ENCODE data around the gene PLEKHA6. TPM values are rescaled to one million over a fixed set of nuclear protein-coding genes. Genes with fewer than 3 reads are reported as not detected.

The PLEKHA6 gene
- polyA plus RNA-seq, 3 donors = 0.08 TPM; not detected in 1

- no peaks in the 10 kb centered on the region for H3K4me1 ChIP-seq (ENCODE audit: control insufficient read depth in 1 of 2, insufficient read depth in 2 of 2, low read length in 2 of 2)
- H3K27ac Mint-ChIP-seq = no peak overlapping the region
These were observed 15.9 kb downstream of the PLEKHA6 start for GRCh38 chr1:204343802-204344201.

GRCh38 chr1:204343247-204343646, 16.5 kb downstream of the PLEKHA6 start:
- Histone ChIP-seq H3K27ac (ENCODE audit: low read depth in 1 of 2, low read length in 2 of 2) (no peak overlapping the region), H3K4me3 (replicated peaks in 1 of 3; ENCODE audit: low read depth in 2 of 3, low read length in 3 of 3) (no peak overlapping the region), H2AFZ (ENCODE audit: insufficient read depth, low read depth, low read length, poor library complexity, severe bottlenecking) (no peak overlapping the region), H3K9me3 (replicated peaks in 1 of 2; ENCODE audit: control insufficient read depth in 1 of 2, insufficient read depth in 1 of 2, low read length in 2 of 2) (no peaks in the 10 kb centered on the region), H4K20me1 (ENCODE audit: insufficient read depth, low read length) (no peaks in the 10 kb centered on the region), H3K27me3 (ENCODE audit: control insufficient read depth in 2 of 2, insufficient read depth in 2 of 2, low read length in 2 of 2) (no peaks in the 10 kb centered on the region), H3K9ac (ENCODE audit: insufficient read depth, low read length, poor library complexity, severe bottlenecking) (no peak overlapping the region), H3K79me2 (ENCODE audit: insufficient read depth, low read length) (no peaks in the 10 kb centered on the region), H3K4me2 (replicated peaks; ENCODE audit: extremely low read depth, low read length, poor library complexity, severe bottlenecking) (no peak overlapping the region), H3K36me3 (replicated peaks in 1 of 2; ENCODE audit: control insufficient read depth in 1 of 2, insufficient read depth in 2 of 2, low read length in 2 of 2) (no peaks in the 10 kb centered on the region), H3K4me1 (ENCODE audit: control insufficient read depth in 1 of 2, insufficient read depth in 2 of 2, low read length in 2 of 2) (no peaks in the 10 kb centered on the region)
- no peak for DNase-seq
- Mint-ChIP-seq H3K36me3 (no peaks in the 10 kb centered on the region), H3K9me3 (no peaks in the 10 kb centered on the region), H3K27me3 (ENCODE audit: low read depth in 3 of 3) (peaks cover 4 to 9% (median 6%) of the 10 kb centered on the region in 3 donors), H3K4me1 (peaks cover under 1% of the 10 kb centered on the region), H3K4me3 (no peak overlapping the region), H3K27ac (peak overlapping the region in 1 of 7 donors; percentile 69)
- WGBS (ENCODE audit: insufficient coverage) = no CpG with 5 or more reads among the region's 3 CpGs
- intact Hi-C loops (cut with micrococcal nuclease) = no loop called here
- TF ChIP-seq CTCF (IDR thresholded peaks at IDR 0.05) = no peak

More at GRCh38 chr1:204343802-204344201, 15.9 kb downstream of the PLEKHA6 start:
- Histone ChIP-seq H2AFZ (ENCODE audit: insufficient read depth, low read depth, low read length, poor library complexity, severe bottlenecking) (no peak overlapping the region), H3K4me2 (replicated peaks; ENCODE audit: extremely low read depth, low read length, poor library complexity, severe bottlenecking) (no peak overlapping the region), H3K79me2 (ENCODE audit: insufficient read depth, low read length) (no peaks in the 10 kb centered on the region), H4K20me1 (ENCODE audit: insufficient read depth, low read length) (no peaks in the 10 kb centered on the region), H3K36me3 (replicated peaks in 1 of 2; ENCODE audit: control insufficient read depth in 1 of 2, insufficient read depth in 2 of 2, low read length in 2 of 2) (no peaks in the 10 kb centered on the region), H3K9ac (ENCODE audit: insufficient read depth, low read length, poor library complexity, severe bottlenecking) (no peak overlapping the region), H3K9me3 (replicated peaks in 1 of 2; ENCODE audit: control insufficient read depth in 1 of 2, insufficient read depth in 1 of 2, low read length in 2 of 2) (no peaks in the 10 kb centered on the region), H3K27ac (ENCODE audit: low read depth in 1 of 2, low read length in 2 of 2) (no peak overlapping the region), H3K4me3 (replicated peaks in 1 of 3; ENCODE audit: low read depth in 2 of 3, low read length in 3 of 3) (no peak overlapping the region), H3K27me3 (ENCODE audit: control insufficient read depth in 2 of 2, insufficient read depth in 2 of 2, low read length in 2 of 2) (no peaks in the 10 kb centered on the region)
- peaks cover 4 to 8% (median 6%) of the 10 kb centered on the region in 3 donors for H3K27me3 Mint-ChIP-seq (ENCODE audit: low read depth in 3 of 3)
- intact Hi-C loops (cut with micrococcal nuclease) = no loop called here
- WGBS (ENCODE audit: insufficient coverage) = 92% methylated on average over 3 of the region's 4 CpGs
- no peaks in the 10 kb centered on the region for H3K9me3 Mint-ChIP-seq
- no peak overlapping the region for H3K4me3 Mint-ChIP-seq
- H3K4me1 Mint-ChIP-seq = no peaks in the 10 kb centered on the region
- TF ChIP-seq CTCF (IDR thresholded peaks at IDR 0.05) = no peak
- H3K36me3 Mint-ChIP-seq = no peaks in the 10 kb centered on the region
- DNase-seq = no peak

All from CD14-positive monocyte (primary cell).